Skeletal muscle tissue (tissue), 4 donors: ENCODE data around the gene IZUMO4. TPM values are rescaled to one million over a fixed set of nuclear protein-coding genes. Genes with fewer than 3 reads are reported as not detected.

Source experiments
- H3K27ac ChIP-seq: one replicate; pipeline ENCODE4 v1.7.0; 2013; ENCODE audit warnings: mild to moderate bottlenecking, low read depth, low read length, inconsistent platforms
- H3K27me3 ChIP-seq, 3 donors: one replicate each; pipeline ENCODE4 v1.7.0; 2013; ENCODE audit warnings: low read length in 3 of 3; ENCODE audit not compliant: control insufficient read depth in 3 of 3, insufficient read depth in 3 of 3
- H3K36me3 ChIP-seq, 3 donors: one replicate each; pipeline ENCODE4 v1.7.0; 2013; ENCODE audit warnings: low read length in 3 of 3; ENCODE audit not compliant: control insufficient read depth in 3 of 3, insufficient read depth in 3 of 3
- H3K4me1 ChIP-seq, 3 donors: one replicate each; pipeline ENCODE4 v1.7.0; 2013; ENCODE audit warnings: low read length in 3 of 3, mild to moderate bottlenecking in 3 of 3; ENCODE audit not compliant: control insufficient read depth in 3 of 3, insufficient read depth in 3 of 3
- H3K4me3 ChIP-seq, 3 donors: one replicate each; pipeline ENCODE4 v1.7.0; 2013; ENCODE audit warnings: low read length in 3 of 3
- H3K9ac ChIP-seq, 3 donors: one replicate each; pipeline ENCODE4 v1.7.0; 2013; ENCODE audit warnings: low read length in 3 of 3, mild to moderate bottlenecking in 3 of 3, moderate library complexity in 2 of 3, low read depth in 1 of 3
- H3K9me3 ChIP-seq, 3 donors: one replicate each; pipeline ENCODE4 v1.7.0; 2013; ENCODE audit warnings: low read length in 3 of 3; ENCODE audit not compliant: control insufficient read depth in 3 of 3
- total RNA-seq: library from RNA; depleted of rRNA; stranded (reverse); fragments of >200 nt; gene quantifications from one replicate; pipeline ENCODE4 v1.2.3, GENCODE V29; 2014
- donor health status: Osteomylitis.

Gene IZUMO4
- total RNA-seq, 1 donor from 2014 or later, result 2.1 TPM

DNA sequence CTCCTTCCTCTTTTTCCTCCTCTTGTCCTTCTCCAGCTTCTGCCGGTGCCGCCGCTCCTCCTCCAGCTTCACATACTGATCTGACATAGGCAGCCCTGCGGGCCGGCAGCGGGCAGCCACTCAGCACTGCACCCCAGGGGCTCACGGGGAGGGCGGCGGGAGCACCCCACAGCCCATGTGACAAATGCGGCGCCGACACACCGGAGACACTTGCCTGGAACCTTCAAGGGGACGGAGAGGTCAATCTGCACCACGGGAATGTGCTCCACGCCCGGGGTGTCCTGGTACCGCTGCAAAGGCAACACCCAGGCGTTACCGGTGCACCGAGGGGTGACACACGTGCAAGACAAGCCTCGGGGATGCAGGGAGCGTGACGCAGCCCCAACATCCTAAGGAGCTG, 18.6 kb downstream of the IZUMO4 start:
- Histone ChIP-seq H3K9ac (no peak overlapping the region), H3K9me3 (no peaks in the 10 kb centered on the region), H3K27me3 (no peaks in the 10 kb centered on the region), H3K27ac (no peak overlapping the region), H3K36me3 (peaks cover 87 to 91% (median 90%) of the 10 kb centered on the region in 3 donors), H3K4me1 (no peaks in the 10 kb centered on the region), H3K4me3 (no peak overlapping the region)

DNA sequence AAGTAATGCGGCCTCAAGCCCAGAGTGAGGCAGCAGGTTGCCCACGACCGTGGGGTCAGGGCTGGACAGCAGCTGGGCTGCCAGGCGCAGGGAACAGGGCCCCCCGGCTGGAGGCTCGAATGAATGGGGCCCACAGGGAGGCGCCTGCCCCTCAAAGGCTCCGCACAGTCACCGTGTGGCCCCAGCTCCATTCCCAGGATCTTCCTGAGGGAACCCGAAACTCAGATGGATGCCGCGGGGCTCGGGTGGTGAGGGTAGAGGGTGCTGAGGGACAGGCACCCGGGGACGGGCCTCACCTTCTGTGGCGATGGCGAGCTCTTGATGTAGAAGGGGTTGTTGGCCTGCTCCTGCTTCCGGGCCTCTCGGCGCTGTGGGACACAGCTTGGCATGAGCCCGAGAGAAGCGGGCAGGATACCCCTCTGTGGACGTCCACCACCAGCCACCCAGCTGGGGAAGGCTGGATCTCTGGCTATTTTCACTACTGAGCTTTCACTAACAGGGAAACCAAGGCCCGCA, 19.3 kb downstream of the IZUMO4 start:
- Histone ChIP-seq H3K4me3 (no peak overlapping the region), H3K4me1 (no peaks in the 10 kb centered on the region), H3K36me3 (peaks cover 87 to 91% (median 90%) of the 10 kb centered on the region in 3 donors), H3K27me3 (no peaks in the 10 kb centered on the region), H3K27ac (no peak overlapping the region), H3K9me3 (no peaks in the 10 kb centered on the region), H3K9ac (no peak overlapping the region)

DNA sequence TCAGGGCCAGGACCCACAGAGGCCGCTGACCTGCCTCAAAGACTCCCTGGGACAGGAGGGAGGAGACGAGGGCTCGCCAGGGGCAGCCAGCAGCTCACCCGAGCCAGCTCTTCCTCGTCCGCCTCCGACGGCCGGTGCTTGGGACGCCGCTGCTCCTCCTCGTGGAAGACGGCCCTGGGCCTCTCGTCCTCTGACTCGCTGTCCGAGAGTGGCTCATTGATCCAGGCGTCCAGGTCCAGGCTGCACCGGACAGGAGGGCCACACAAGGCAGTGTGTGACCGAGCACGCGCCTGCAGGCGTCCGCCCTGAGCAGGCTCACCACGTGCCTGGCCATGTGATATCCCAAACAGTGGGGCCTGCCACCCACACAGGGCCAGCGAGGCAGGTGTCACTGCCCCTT, 19.8 kb downstream of the IZUMO4 start:
- Histone ChIP-seq H3K4me1 (no peaks in the 10 kb centered on the region), H3K27me3 (no peaks in the 10 kb centered on the region), H3K27ac (no peak overlapping the region), H3K4me3 (no peak overlapping the region), H3K36me3 (peaks cover 87 to 93% (median 90%) of the 10 kb centered on the region in 3 donors), H3K9me3 (no peaks in the 10 kb centered on the region), H3K9ac (no peak overlapping the region)

DNA sequence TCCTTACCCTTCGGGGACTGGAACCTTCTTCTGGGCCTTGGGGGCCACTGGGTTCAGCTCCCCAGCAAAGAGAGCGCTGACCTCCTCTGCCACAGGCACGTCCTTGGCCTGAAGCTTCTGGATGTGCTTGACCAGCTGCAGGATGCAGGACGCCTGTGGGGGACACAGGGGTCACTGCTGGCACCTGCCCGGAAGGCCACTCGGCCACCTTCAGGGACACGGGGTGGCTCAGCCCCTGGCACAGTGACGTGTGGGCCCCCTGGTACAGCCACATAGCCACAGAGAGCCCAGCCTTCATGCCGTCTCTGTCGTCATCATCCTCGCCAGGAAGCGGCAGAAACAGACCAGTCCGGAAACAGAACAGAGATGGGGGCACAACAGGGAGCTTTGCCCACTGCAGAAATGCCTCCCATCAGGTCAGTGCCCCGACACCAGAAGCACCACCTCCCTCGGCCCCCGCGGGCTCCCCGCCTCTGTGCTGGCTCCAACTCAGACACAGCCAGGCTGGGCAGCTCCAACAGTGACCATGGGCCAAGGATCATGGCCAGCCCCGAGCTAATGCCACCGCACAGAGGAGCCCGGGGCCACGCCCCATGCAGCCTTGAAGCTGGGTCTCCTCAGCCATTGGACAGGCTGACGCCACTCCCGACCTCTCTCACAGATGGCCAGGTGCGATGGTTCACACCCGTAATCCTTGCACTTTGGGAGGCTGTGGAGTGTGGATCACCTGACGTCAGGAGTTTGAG, 20.7 kb downstream of the IZUMO4 start:
- Histone ChIP-seq H3K36me3 (peaks cover 89 to 93% (median 90%) of the 10 kb centered on the region in 3 donors), H3K9ac (no peak overlapping the region), H3K9me3 (no peaks in the 10 kb centered on the region), H3K27ac (no peak overlapping the region), H3K4me3 (no peak overlapping the region), H3K4me1 (no peaks in the 10 kb centered on the region), H3K27me3 (no peaks in the 10 kb centered on the region)

DNA sequence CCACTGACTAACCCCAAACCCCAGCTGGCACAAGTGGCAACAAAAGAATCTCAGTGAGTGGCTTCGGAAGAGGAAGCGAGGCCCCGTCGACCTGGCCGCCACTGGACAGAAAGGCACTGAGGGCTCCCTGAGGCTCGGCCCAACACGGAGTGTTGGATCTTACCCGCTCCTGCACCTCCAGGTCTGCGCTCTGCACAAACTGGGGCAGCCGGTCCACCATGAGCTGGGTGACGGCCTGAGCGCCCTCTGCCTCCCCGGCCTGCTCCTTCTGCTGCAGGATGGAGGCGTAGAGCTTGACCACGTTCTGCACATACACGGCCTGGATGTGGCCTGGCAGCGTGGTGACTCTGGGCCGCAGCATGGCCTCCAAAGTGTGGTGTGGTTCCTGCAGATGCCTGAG, 21.7 kb downstream of the IZUMO4 start:
- no peak overlapping the region for H3K9ac ChIP-seq
- H3K27ac ChIP-seq, result no peak overlapping the region
- H3K9me3 ChIP-seq, result no peaks in the 10 kb centered on the region
- H3K4me1 ChIP-seq, result no peaks in the 10 kb centered on the region
- H3K4me3 ChIP-seq, result no peak overlapping the region
- peaks cover 91 to 95% (median 91%) of the 10 kb centered on the region in 3 donors for H3K36me3 ChIP-seq
- no peaks in the 10 kb centered on the region for H3K27me3 ChIP-seq

DNA sequence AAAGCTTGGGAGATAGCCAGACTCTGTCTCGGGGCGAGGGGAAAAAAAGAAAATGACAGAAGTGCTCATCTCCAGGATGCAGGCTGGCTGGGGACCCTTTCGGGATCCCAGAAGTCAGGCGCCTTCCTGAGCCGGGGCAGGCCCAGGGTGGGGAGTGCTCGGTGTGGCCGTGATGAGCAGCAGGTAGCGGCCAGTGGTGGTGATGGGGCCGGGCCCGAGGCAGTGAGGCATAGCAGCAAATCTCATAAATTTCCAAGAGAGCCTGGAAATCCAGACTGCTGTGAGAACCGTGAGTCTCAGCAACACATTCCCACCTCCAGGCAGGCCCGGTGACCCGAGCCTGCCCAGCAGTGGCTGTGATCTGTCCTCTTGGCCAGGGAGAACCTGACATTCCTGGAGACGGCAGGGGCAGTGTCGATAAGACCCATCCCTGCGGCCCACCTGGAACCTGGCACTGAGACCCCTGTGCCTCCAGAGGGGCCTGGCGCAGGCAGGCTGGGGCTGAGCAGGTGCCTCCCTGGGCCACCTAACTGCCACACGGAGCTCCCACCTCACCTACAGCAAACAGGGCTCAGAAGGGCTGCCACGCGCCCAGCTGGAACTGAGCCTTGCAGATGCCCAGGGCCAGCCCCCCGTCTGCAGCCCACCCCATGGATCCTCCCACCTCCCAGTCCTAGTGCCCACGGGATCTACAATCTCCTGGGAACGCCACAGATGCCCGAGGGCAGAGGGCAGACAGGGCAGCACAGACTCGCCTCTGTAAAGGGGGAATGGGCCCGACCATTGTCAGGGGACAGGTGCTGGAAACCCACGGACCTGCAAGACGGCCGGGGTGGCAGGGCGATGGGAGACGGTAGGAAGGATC, 23.4 kb downstream of the IZUMO4 start:
- Histone ChIP-seq H3K27me3 (no peaks in the 10 kb centered on the region), H3K36me3 (peaks cover 85 to 89% (median 86%) of the 10 kb centered on the region in 3 donors), H3K9ac (no peak overlapping the region), H3K4me3 (no peak overlapping the region), H3K4me1 (no peaks in the 10 kb centered on the region), H3K9me3 (no peaks in the 10 kb centered on the region), H3K27ac (no peak overlapping the region)

DNA sequence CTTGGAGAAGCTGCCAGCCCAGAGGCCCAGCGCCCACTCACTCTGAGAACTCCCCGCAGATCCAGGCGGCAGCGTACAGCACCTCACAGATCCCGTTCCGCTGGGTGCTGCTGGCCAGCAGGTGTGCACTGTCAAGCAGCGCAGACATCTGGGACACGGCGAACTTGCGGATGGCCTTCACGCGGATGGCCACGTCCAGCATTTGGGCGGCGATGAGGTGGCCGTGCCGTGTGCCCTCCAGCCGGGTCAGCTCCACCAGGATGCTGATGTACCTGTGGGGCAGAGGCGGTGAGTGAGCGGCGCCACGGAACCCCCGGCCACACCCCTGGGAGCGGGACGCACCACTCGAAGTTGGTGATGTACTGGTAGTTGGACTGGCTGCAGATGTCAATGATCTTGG, 24.1 kb downstream of the IZUMO4 start:
- no peak overlapping the region for H3K4me3 ChIP-seq
- no peaks in the 10 kb centered on the region for H3K4me1 ChIP-seq
- no peak overlapping the region for H3K27ac ChIP-seq
- no peaks in the 10 kb centered on the region for H3K9me3 ChIP-seq
- H3K9ac ChIP-seq, result no peak overlapping the region
- peaks cover 78 to 83% (median 79%) of the 10 kb centered on the region in 3 donors for H3K36me3 ChIP-seq
- H3K27me3 ChIP-seq, result no peaks in the 10 kb centered on the region

DNA sequence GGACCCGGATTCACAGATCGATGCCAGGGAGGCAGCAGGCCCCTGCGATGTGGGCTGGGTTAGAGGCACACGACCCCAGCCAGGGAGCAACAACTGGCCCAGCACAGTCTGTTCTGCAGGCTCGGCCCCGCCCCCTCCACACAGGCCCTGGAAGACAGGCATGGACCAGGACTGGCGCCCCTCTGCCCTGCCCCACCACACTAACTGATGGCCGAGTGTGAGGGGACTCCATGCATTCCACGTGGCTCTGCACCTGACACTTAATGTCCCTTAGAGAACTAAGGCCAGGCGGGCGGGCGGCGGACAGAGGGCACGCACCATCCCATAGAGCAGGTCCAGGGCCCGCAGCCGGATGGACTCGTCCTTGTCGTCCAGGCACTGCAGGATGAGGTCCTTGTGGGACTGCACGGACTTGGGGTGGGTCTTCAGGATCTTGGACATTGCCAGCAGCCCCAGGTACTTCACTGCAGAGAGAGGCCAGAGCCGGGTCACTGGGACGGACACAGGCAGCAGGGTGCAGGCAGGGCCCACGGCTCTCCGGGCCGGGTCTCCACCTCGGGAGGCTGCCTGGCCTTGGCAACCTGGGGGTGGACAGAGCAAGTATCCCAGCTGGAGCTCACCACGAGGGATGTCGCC, 24.8 kb downstream of the IZUMO4 start:
- Histone ChIP-seq H3K9me3 (no peaks in the 10 kb centered on the region), H3K4me3 (no peak overlapping the region), H3K27ac (no peak overlapping the region), H3K27me3 (no peaks in the 10 kb centered on the region), H3K4me1 (no peaks in the 10 kb centered on the region), H3K36me3 (peaks cover 71 to 80% (median 72%) of the 10 kb centered on the region in 3 donors), H3K9ac (no peak overlapping the region)

DNA sequence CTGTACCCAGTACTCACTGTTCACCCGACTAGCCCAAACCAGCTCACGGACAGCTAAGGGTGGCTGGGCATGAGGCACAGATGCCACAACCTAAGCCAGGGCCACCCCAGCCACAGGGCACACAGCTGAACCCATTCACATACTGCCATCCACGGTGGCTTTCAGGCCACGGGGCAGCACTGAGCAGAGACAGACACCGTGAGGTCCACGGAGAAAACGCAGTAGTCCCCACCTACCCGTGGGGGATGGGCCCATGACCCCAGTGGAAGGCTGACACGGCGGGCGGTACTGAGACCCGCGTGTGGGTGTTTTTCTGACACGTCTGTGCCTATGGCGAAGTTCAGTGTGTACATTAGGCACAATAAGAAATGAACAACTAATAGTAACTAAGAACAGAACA, 25.5 kb downstream of the IZUMO4 start:
- Histone ChIP-seq H3K9ac (no peak overlapping the region), H3K4me1 (no peaks in the 10 kb centered on the region), H3K27ac (no peak overlapping the region), H3K9me3 (no peaks in the 10 kb centered on the region), H3K36me3 (peaks cover 71 to 76% (median 71%) of the 10 kb centered on the region in 3 donors), H3K27me3 (no peaks in the 10 kb centered on the region), H3K4me3 (no peak overlapping the region)
